HUES64 (cell line): ENCODE results near the gene IGLL5.

Experiments
- H3K27ac ChIP-seq: 2 replicates; pipeline ENCODE4 v1.7.0; 2013; ENCODE audit warnings: low read depth, low read length, inconsistent platforms
- H3K27me3 ChIP-seq: 2 replicates; pipeline ENCODE4 v1.6.1; 2013; ENCODE audit warnings: mild to moderate bottlenecking, low read length; ENCODE audit not compliant: insufficient read depth
- H3K36me3 ChIP-seq: 2 replicates; pipeline ENCODE4 v1.6.1; 2013; ENCODE audit warnings: mild to moderate bottlenecking, low read length; ENCODE audit not compliant: insufficient read depth
- H3K4me1 ChIP-seq: 2 replicates; pipeline ENCODE4 v1.6.1; 2013; ENCODE audit warnings: mild to moderate bottlenecking, low read length, moderate library complexity; ENCODE audit not compliant: insufficient read depth
- H3K4me3 ChIP-seq: 2 replicates; pipeline ENCODE4 v1.5.1; 2013; ENCODE audit warnings: mild to moderate bottlenecking, low read length, moderate library complexity
- H3K9ac ChIP-seq: 2 replicates; pipeline ENCODE4 v1.6.1; 2013; ENCODE audit warnings: mild to moderate bottlenecking, low read depth, low read length
- H3K9me3 ChIP-seq: 2 replicates; pipeline ENCODE4 v1.6.1; 2013; ENCODE audit warnings: low read depth, low read length; ENCODE audit not compliant: insufficient read depth
- WGBS: fragments of 150-250, 120-280 bp; methylation state at CpG from one replicate; pipeline ENCODE4 v1.1.7; 2013; ENCODE audit warnings: missing lambda C conversion rate; 5-methylcytosine and 5-hydroxymethylcytosine counted together

IGLL5 gene

GRCh38 chr22:22933807-22934542 lies 46.4 kb downstream of the IGLL5 start:
- Histone ChIP-seq H3K4me3 (no peak overlapping the region), H3K36me3 (no peaks in the 10 kb centered on the region), H3K9me3 (no peaks in the 10 kb centered on the region), H3K4me1 (no peaks in the 10 kb centered on the region), H3K27ac (no peak overlapping the region), H3K27me3 (no peaks in the 10 kb centered on the region; the same call in 1 of the 2 replicates), H3K9ac (no peak overlapping the region)
- 89% methylated on average over 10 of the region's 10 CpGs for WGBS

DNA sequence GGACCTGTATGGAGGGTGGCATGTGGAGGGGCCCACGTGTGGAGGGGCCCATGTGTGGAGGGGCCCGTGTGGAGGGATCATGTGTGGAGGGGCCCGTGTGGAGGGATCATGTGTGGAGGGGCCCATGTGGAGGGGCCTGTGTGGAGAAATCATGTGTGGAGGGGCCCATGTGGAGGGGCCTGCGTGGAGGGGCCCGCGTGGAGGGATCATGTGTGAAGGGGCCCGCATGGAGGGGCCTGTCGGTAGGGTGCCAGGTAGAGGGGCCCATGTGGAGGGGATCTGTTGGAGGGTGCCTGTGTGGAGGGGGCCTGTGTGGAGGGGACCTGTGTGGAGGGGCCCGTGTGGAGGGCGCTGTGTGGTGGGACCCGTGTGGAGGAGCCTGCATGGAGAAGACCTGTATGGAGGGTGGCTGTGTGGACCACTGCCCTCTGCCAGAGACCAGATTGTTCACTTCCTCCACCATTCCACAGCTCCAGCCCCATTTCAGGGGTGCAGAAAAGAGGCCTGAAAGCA lies 47.0 kb downstream of the IGLL5 start:
- H3K9ac ChIP-seq, result no peak overlapping the region
- H3K4me1 ChIP-seq, result no peaks in the 10 kb centered on the region
- no peak overlapping the region for H3K27ac ChIP-seq
- H3K4me3 ChIP-seq, result no peak overlapping the region
- H3K9me3 ChIP-seq, result no peaks in the 10 kb centered on the region
- no peaks in the 10 kb centered on the region; the same call in 1 of the 2 replicates for H3K27me3 ChIP-seq
- WGBS, result 95% methylated on average over 10 of the region's 11 CpGs
- H3K36me3 ChIP-seq, result no peaks in the 10 kb centered on the region

- no peak overlapping the region for H3K9ac ChIP-seq
- 91% methylated on average over 3 of the region's 3 CpGs for WGBS
- H3K27me3 ChIP-seq, result peaks cover 1% of the 10 kb centered on the region
- no peaks in the 10 kb centered on the region for H3K4me1 ChIP-seq
- no peak overlapping the region for H3K4me3 ChIP-seq
- H3K27ac ChIP-seq, result no peak overlapping the region
- H3K36me3 ChIP-seq, result no peaks in the 10 kb centered on the region
- no peaks in the 10 kb centered on the region for H3K9me3 ChIP-seq
These were observed 47.5 kb downstream of the IGLL5 start for GRCh38 chr22:22935056-22935545.

DNA sequence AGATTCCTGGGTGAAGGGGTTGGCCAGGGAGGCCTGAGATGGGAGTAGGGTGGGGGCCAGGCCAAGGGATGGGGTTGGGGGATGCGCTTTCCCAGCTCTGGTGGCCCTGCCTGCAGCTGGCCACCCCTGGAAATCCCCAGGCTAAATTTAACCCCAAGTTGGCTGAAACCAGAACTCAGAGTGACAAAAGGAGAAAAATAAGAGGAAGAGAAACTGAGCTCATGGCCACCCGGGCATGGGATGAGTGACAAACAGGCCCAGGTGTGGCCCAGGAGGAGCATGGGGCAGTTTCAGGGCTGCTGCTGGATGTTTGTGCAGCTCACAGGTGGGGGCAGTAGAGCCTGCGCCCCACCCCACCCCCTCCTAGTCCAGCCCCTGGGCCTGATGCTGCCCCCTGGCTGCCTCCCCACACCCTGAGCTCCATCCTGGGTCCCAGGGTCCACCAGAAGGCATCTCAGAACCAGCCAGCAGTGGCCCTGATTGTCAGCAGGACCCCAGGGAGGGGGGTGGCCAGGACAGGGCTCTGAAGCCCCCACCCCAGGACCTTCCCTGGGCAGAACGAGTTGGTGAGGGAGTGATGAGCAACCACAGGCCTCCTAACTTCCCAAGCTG lies 48.0 kb downstream of the IGLL5 start:
- H3K4me1 ChIP-seq, result no peaks in the 10 kb centered on the region
- no peak overlapping the region for H3K9ac ChIP-seq
- no peaks in the 10 kb centered on the region for H3K36me3 ChIP-seq
- no peak overlapping the region for H3K27ac ChIP-seq
- no peak overlapping the region for H3K4me3 ChIP-seq
- H3K27me3 ChIP-seq, result peaks cover 5% of the 10 kb centered on the region
- no peaks in the 10 kb centered on the region for H3K9me3 ChIP-seq
- WGBS, result 81% methylated on average over 4 of the region's 4 CpGs

DNA sequence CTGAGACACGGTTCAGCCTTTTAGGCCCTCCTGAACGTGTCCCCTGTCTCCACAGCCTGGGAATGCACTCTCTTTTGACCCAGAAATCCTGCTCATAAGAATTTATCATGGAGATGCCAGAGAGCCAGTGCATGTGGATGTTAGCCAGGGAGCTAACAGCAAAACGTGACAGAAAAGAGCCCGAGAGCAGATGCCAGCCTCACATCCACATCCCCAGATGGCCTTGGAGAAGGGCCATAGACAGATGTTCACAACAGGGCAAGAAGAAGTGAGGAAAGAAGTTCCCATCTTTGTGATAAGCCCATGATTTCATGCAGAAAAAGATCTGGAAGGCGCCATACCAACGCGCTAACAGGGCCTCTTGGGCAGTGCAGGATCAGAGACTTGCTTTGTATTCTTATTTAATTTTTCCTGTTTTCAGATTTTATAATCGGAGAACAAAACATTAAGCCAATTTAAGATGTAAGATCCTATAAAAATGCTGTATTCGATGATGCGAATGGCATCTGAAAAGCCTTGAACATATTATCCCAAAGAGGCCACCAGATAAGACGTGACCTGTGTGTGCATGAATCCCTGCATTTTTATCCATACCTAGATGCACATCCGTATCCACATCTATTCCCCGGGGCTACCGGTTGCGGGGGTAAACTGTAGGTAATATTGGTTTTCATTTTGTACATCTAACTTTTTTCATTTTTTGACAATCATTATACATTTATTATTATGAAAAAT lies 48.7 kb downstream of the IGLL5 start:
- Histone ChIP-seq H3K9me3 (no peaks in the 10 kb centered on the region), H3K27ac (no peak overlapping the region), H3K4me3 (no peak overlapping the region), H3K9ac (no peak overlapping the region), H3K4me1 (no peaks in the 10 kb centered on the region), H3K27me3 (peaks cover 5% of the 10 kb centered on the region), H3K36me3 (no peaks in the 10 kb centered on the region)
- WGBS, result 94% methylated on average over 11 of the region's 15 CpGs

DNA sequence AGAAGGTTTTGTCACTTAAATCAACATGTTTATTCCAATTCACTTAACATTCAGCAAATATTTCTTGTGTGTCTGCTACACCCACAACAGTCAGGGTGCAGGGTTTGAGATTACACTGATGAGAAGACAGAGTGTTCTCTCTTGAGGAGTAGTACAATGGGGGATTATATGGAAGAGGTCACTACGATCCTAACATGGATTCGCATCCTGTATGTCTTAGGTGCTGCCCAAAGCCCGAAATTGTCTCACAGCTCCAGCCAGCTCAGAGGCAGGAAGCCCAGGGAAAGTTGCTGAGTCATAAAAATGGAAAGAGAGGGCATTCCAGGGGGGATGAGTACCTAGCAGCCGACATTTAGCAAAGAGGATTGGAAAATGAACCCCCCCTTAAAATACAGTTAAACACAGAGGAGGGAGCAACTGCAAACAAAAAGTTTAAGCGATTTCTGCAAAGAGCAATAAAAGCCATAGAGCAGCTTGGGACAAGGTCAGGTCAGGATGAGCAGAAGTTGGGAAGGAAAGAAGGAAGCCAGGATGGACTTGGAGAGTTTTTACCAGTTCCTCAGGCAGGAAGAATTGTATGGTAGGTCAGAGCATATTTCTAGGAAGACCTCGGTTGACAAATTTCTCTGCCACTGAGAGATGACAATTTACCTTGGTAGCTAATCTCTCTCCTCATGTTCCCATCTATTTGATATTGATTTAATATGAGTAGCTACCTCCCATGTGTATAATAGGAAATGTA lies 49.5 kb downstream of the IGLL5 start:
- H3K36me3 ChIP-seq, result no peaks in the 10 kb centered on the region
- H3K9ac ChIP-seq, result no peak overlapping the region
- peaks cover 5% of the 10 kb centered on the region for H3K27me3 ChIP-seq
- H3K9me3 ChIP-seq, result no peaks in the 10 kb centered on the region
- H3K27ac ChIP-seq, result no peak overlapping the region
- WGBS, result 86% methylated on average over 4 of the region's 6 CpGs
- H3K4me1 ChIP-seq, result no peaks in the 10 kb centered on the region
- H3K4me3 ChIP-seq, result no peak overlapping the region

DNA sequence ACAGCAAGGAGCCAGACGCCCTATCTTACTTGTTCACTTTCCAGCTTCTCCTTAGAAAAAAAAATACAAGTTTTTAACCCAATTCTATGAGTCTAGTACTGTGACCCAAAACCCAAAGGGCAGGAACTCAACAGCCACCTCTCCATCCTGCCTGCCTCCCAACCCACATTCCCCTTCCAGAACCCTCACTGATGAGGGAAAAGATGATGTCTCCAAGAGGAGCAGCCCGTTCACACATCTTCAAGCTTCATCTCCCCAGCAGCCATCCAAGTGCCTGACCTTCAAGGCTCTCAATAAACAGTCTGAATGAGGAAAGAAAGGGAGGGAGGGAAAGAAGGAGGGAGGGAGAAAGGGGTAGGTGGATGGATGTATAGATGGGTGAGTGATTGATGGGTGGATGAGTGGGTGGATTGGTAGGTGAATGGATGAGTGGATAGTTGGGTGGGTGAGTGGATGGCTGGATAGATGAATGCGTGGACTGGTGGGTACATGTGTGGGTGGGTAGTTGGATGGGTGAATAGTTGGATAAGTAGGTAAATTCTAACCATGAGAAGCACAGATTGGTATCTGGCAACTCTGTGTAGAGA lies 50.4 kb downstream of the IGLL5 start:
- Histone ChIP-seq H3K9me3 (no peaks in the 10 kb centered on the region), H3K27me3 (peaks cover 5% of the 10 kb centered on the region), H3K4me1 (no peaks in the 10 kb centered on the region), H3K27ac (no peak overlapping the region), H3K9ac (no peak overlapping the region), H3K36me3 (no peaks in the 10 kb centered on the region), H3K4me3 (no peak overlapping the region)
- 91% methylated on average over 2 of the region's 3 CpGs for WGBS

- Histone ChIP-seq H3K9ac (no peak overlapping the region), H3K4me3 (no peak overlapping the region), H3K27me3 (peaks cover 5% of the 10 kb centered on the region), H3K4me1 (no peaks in the 10 kb centered on the region), H3K27ac (no peak overlapping the region), H3K36me3 (no peaks in the 10 kb centered on the region), H3K9me3 (no peaks in the 10 kb centered on the region)
- 74% methylated on average over 8 of the region's 8 CpGs for WGBS
These were observed 51.3 kb downstream of the IGLL5 start for GRCh38 chr22:22938672-22939587.

DNA sequence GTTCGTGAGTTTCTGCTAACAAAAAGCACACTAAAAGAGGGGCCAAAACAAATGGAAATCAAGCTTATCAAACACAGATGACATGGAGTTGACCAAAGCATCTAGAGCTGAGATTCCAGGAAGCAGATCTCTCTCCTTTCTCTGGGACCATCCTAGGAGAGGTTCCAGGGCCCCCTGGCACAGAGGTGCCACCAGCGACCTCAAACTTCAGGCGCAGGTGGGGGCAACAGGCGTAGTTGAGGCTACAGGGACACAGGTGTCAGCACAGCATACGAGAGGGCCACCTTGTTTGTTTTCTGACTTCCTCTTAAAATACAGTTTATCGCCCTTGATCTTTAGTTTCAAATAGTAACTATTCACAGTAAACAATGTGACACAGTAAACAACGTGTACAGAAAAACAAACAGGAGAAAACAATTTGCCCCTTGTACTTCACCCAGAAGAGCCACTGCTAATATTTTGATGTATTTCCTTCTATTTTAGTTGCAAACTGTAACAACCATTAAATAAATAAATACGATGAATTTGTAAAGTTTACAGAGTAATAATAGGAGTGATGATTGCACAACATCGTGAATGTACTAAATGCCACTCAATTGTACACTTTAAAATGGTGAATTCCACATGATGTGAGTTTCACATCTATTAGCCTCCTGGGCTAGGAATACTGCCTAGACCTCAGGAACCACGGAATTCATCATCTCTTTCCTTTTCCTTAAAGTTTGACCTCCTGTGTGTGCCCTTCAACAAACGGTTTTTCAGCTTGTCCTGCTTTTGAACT lies 52.2 kb downstream of the IGLL5 start:
- H3K9me3 ChIP-seq, result no peaks in the 10 kb centered on the region
- no peak overlapping the region for H3K9ac ChIP-seq
- 90% methylated on average over 11 of the region's 11 CpGs for WGBS
- no peak overlapping the region for H3K4me3 ChIP-seq
- H3K27ac ChIP-seq, result no peak overlapping the region
- H3K36me3 ChIP-seq, result no peaks in the 10 kb centered on the region
- H3K27me3 ChIP-seq, result peaks cover 5% of the 10 kb centered on the region
- H3K4me1 ChIP-seq, result no peaks in the 10 kb centered on the region
